Vagina (tissue), 2 donors: Measurements from ENCODE around the gene FBXO8. TPM values are rescaled to one million over a fixed set of nuclear protein-coding genes. Genes with fewer than 3 reads are reported as not detected.

Experiments
- DNase-seq, 2 donors: peaks; one replicate each; pipeline ENCODE4 v3.0.0-alpha.2; 2017; ENCODE audit errors: extremely low spot score in 2 of 2
- H3K27ac ChIP-seq: fragments of 200-600 bp; sonication (generic); one replicate; pipeline ENCODE4 v1.5.1; 2019
- H3K27me3 ChIP-seq: fragments of 200-600 bp; sonication (generic); one replicate; pipeline ENCODE4 v1.5.1; 2019
- H3K36me3 ChIP-seq, 2 donors: fragments of 200-600 bp; sonication (generic); one replicate each; pipeline ENCODE4 v1.5.1; 2017 to 2019
- H3K4me1 ChIP-seq: fragments of 200-600 bp; sonication (generic); one replicate; pipeline ENCODE4 v1.5.1; 2019
- H3K4me3 ChIP-seq, 2 donors: fragments of 200-600 bp; sonication (generic); 1 replicate in 1 of 2; 2 replicates in 1 of 2; pipeline ENCODE4 v1.5.1; 2016 to 2019
- H3K9me3 ChIP-seq: fragments of 200-600 bp; sonication (generic); one replicate; pipeline ENCODE4 v1.5.1; 2019
- POLR2A ChIP-seq, 2 donors: fragments of 450-650 bp; IDR thresholded peaks; one replicate each; pipeline ENCODE4 v1.6.1; 2017; ENCODE audit warnings: antibody characterized with exemption in 2 of 2, mild to moderate bottlenecking in 2 of 2, moderate library complexity in 2 of 2
- POLR2AphosphoS5 ChIP-seq, 2 donors: sonication (generic); formaldehyde crosslinking; IDR thresholded peaks; one replicate each; pipeline ENCODE4 v1.9.0; 2017; ENCODE audit warnings: antibody characterized with exemption in 2 of 2, mild to moderate bottlenecking in 2 of 2, low read depth in 1 of 2; ENCODE audit not compliant: insufficient read depth in 1 of 2
- intact Hi-C: fragments of 100-400 bp; cut with DNase I; formaldehyde crosslinking; loops from one replicate; pipeline ENCODE4 v1.15.1; 2023
- total RNA-seq: library from RNA; depleted of rRNA; stranded (reverse); fragments of >200 nt; gene quantifications from one replicate; pipeline ENCODE4 v1.2.3, GENCODE V29; 2016
- TF ChIP-seq, protein P1 (sequence below), 3 experiments: fragments of 450-650 bp in 2 of 3; fragments of 200-600 bp in 1 of 3; sonication (generic) in 1 of 3; IDR thresholded peaks; one replicate each; pipeline ENCODE4 v1.5.1; 2017 to 2019; ENCODE audit warnings: antibody characterized with exemption in 3 of 3, mild to moderate bottlenecking in 2 of 3, moderate library complexity in 2 of 3

FBXO8 gene
- total RNA-seq, 1 donor from 2014 or later, result 24.3 TPM

DNA sequence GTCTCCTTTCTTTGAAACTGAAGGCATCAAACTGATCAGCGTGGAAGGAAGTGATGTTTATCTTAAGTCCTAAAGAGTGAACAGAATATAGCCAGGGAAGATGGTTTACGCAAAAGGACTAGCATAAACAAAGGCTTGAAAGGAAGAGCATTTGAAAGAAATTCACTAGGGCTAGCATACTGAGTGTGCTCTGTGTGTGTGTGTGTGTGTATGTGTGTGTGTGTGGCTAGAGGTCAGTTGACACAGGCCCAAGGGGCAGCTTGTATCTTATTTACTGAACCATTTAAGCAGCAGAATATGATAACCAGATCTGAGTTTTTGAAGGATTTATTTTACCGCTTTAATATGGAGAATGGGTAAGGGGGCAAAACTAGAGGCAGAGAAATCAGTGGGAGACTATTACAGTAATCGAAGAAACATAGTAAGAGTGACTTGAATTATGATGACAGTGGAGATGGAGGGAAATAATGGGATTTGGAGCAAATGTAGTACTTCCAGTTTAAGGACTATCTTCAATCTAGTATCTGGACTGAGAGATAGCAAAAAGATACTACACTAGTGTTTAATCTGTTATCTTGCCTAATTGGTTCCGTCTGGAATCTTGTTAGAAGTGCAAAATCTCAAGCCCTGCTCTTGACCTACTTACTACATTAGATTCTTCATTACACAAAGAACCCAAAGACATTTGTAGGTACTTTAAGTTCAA is 37.2 kb upstream of the FBXO8 start:
- intact Hi-C loops, result no loop called here
- DNase-seq, result no peak
- no peaks in the 10 kb centered on the region for H3K4me1 ChIP-seq
- H3K27ac ChIP-seq, result no peak overlapping the region
- H3K36me3 ChIP-seq, result peaks cover 0 to 9% of the 10 kb centered on the region in 2 donors
- H3K4me3 ChIP-seq, result no peak overlapping the region
- no peaks in the 10 kb centered on the region for H3K27me3 ChIP-seq
- no peaks in the 10 kb centered on the region for H3K9me3 ChIP-seq
- TF ChIP-seq, protein P1, sequence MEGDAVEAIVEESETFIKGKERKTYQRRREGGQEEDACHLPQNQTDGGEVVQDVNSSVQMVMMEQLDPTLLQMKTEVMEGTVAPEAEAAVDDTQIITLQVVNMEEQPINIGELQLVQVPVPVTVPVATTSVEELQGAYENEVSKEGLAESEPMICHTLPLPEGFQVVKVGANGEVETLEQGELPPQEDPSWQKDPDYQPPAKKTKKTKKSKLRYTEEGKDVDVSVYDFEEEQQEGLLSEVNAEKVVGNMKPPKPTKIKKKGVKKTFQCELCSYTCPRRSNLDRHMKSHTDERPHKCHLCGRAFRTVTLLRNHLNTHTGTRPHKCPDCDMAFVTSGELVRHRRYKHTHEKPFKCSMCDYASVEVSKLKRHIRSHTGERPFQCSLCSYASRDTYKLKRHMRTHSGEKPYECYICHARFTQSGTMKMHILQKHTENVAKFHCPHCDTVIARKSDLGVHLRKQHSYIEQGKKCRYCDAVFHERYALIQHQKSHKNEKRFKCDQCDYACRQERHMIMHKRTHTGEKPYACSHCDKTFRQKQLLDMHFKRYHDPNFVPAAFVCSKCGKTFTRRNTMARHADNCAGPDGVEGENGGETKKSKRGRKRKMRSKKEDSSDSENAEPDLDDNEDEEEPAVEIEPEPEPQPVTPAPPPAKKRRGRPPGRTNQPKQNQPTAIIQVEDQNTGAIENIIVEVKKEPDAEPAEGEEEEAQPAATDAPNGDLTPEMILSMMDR (IDR thresholded peaks at IDR 0.05), result no peak
- TF ChIP-seq POLR2A (IDR thresholded peaks at IDR 0.05), result no peak
- no peak for TF ChIP-seq POLR2AphosphoS5 (IDR thresholded peaks at IDR 0.05; ENCODE audit: insufficient read depth in 1 of 2, low read depth in 1 of 2)

DNA sequence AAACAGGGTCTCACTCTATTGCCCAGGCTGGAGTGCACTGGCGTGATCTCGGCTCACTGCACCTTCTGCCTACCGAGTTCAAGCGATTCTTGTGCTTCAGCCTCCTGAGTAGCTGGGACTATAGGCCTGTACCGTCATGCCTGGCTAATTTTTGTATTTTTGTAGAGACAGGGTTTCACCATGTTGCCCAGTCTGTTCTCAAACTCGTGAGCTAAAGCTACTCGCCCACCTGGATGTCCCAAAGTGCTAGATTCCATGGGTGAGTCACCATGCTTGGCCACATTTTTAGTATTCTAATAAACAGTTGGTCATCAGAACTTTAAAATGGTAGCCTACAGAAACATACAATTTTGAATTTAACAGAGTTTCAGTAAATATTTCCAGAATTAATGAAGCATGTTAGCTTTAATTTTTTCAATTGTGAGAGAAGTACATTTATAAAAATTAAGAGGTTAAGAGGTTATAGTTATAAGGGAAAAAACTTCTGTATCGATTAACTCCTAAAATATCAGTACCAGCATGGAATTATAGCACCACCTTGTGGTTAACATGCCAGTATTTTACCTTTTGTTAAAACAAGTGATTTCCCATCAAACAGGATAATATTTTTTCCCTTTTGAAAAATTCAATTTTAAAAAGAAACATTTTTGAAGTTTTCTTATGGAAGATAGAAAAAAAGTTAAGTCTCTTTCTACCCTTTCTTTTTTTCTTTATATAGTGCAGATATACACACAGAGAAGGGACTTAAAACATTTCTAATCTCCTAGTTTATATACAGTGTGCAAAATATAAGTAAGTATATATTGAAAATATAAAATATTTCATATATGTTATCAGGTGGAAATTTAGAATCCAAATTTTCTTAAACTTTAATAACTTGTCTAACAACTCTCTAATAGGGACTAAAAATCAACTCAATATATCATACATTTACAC is 35.6 kb upstream of the FBXO8 start:
- intact Hi-C loops, result no loop called here
- H3K36me3 ChIP-seq, result peaks cover 0 to 9% of the 10 kb centered on the region in 2 donors
- no peak overlapping the region for H3K27ac ChIP-seq
- TF ChIP-seq POLR2A (IDR thresholded peaks at IDR 0.05) (no peak), POLR2AphosphoS5 (IDR thresholded peaks at IDR 0.05; ENCODE audit: insufficient read depth in 1 of 2, low read depth in 1 of 2) (no peak)
- TF ChIP-seq, protein P1 (IDR thresholded peaks at IDR 0.05), result peak in 2 of 3 experiments; percentile 15 to 61
- H3K4me3 ChIP-seq, result no peak overlapping the region
- H3K4me1 ChIP-seq, result no peaks in the 10 kb centered on the region
- DNase-seq, result no peak
- H3K9me3 ChIP-seq, result no peaks in the 10 kb centered on the region
- H3K27me3 ChIP-seq, result no peaks in the 10 kb centered on the region

DNA sequence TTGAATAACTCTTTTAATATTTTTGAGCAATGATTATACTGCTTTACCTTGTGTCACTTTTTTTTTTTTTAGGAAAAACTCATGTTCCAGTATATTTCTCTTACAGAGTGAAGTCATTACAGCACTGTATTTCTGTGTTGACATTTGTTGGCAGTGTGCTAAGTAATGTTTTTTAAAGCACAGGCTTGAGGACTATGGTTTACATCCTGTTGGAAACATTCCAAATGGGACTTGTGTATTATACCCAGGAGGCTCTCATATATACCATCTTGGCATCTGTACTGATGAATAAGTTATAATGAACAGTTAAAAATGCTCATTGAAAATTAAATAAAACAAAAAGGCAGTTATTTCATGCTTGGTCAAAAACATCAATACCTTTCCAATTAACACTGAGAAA is 34.1 kb upstream of the FBXO8 start:
- Histone ChIP-seq H3K4me3 (no peak overlapping the region), H3K9me3 (no peaks in the 10 kb centered on the region), H3K27me3 (no peaks in the 10 kb centered on the region), H3K27ac (no peak overlapping the region), H3K36me3 (peaks cover 0 to 9% of the 10 kb centered on the region in 2 donors), H3K4me1 (no peaks in the 10 kb centered on the region)
- intact Hi-C loops, result no loop called here
- TF ChIP-seq, protein P1 (IDR thresholded peaks at IDR 0.05), result no peak
- TF ChIP-seq POLR2AphosphoS5 (IDR thresholded peaks at IDR 0.05; ENCODE audit: insufficient read depth in 1 of 2, low read depth in 1 of 2) (no peak), POLR2A (IDR thresholded peaks at IDR 0.05) (no peak)
- DNase-seq, result no peak

DNA sequence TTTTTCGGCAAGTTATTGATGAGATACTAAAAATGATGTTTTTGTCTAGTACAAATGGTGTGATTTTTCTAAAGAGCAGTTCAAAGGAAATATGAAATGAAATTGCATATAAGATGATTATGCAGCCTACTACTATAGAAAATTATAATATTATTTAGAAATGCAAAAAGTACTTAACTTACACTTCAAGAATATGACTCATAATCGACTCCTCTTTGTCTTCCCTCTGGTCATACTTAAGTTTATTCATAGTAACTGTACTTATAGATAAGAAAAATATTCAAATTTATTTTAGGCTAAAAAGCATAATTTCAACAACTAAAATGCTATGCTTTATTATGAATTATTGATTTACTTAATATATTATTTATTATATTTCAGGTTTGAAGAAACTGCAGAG is 33.5 kb upstream of the FBXO8 start:
- H3K9me3 ChIP-seq, result no peaks in the 10 kb centered on the region
- intact Hi-C loops, result no loop called here
- H3K27ac ChIP-seq, result no peak overlapping the region
- H3K36me3 ChIP-seq, result peaks cover 0 to 9% of the 10 kb centered on the region in 2 donors
- DNase-seq, result no peak
- H3K27me3 ChIP-seq, result no peaks in the 10 kb centered on the region
- TF ChIP-seq POLR2AphosphoS5 (IDR thresholded peaks at IDR 0.05; ENCODE audit: insufficient read depth in 1 of 2, low read depth in 1 of 2) (no peak), POLR2A (IDR thresholded peaks at IDR 0.05) (no peak)
- TF ChIP-seq, protein P1 (IDR thresholded peaks at IDR 0.05), result no peak
- no peak overlapping the region for H3K4me3 ChIP-seq
- H3K4me1 ChIP-seq, result no peaks in the 10 kb centered on the region
